Ramos (cell line): ENCODE data around the gene SULT1C4.
"Not testable (repeated sequence)": the region's sequence is repeated elsewhere in the genome, so short reads cannot be mapped to it uniquely, and the experiment has no call there.

Experiments used
- in situ Hi-C: fragments of 300-500 bp; cut with MboI; formaldehyde crosslinking; loops from one replicate; pipeline ENCODE4 v1.14.3; 2022; ENCODE audit warnings: low sequenced_read_pairs; ENCODE audit not compliant: unreplicated experiment

The SULT1C4 gene

DNA sequence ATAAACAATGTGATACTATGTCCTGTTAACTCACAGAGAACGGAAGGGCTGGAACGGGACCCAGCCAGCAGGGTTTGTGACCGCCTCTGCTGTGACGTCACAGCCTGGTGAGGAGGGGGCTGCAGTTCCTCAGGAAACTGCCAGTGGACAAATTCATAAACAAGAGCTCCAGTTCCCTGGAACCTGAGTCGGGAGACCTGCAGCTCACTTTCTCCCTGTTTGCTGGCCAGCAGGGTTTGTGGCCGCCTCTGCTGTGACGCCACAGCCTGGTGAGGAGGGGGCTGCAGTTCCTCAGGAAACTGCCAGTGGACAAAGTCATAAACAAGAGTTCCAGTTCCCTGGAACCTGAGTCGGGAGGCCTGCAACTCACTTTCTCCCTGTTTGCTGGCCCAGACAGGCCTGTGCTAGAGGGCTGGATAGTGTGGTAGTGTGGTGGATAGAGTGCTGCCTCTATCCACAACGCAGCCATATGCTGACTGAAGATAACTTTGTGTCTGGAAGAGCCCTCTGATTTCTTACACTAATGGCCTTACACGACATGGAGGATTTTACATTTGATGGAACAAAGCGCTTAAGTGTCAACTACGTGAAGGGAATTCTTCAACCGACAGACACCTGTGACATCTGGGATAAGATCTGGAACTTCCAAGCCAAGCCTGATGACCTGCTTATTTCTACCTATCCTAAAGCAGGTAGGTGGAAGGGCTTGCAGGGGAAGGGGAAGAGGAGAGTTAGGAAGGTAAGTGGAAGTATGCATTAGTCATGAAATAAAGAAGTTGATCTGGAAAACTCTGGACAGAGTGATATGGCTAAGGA is at the start of gene SULT1C4:
Gene SULT1C4 (plus strand): TSS at position 140 of the 816 bp plus-strand sequence. CDS start 384 bp downstream, at position 524.
- in situ Hi-C loops = no loop called here

DNA sequence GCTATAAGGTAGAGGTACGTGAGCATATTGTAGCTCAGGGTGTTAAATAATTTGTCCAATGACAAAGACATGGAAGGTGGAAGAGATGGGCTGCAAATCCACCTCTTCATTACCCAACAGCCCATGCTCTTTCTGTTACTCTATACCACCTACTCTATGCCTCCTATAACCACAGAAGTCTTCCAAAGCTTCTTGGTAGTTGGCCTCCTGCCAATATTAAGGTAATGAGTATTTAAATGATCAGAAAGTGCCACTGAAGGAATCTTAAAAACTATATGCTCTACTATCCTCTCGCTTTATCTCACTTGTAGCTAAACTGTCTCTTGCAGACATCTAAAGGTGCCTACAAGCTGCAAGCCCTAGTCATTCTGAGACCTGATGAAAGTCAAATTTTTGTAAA is 48.0 kb upstream of the SULT1C4 start:
- in situ Hi-C loops = no loop called here

DNA sequence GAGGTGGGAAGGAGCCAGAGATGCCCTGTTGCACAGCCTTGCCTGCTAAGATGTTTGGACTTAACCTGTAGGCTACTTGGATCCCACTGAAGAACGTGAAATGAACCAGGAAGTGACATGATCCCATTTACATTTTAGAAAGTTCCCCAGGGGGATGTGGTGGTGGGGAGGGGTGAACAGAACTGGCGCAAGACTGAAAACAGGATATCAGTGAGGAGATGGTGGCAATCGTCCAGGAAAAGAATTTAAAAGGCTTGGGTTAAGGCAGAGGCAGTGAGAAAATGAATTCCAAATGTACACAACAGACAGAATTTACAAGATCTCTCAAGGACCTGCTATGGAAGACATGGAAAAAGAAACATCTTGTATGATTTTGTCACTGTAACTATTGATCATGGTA is 46.8 kb upstream of the SULT1C4 start:
- in situ Hi-C loops = no loop called here

DNA sequence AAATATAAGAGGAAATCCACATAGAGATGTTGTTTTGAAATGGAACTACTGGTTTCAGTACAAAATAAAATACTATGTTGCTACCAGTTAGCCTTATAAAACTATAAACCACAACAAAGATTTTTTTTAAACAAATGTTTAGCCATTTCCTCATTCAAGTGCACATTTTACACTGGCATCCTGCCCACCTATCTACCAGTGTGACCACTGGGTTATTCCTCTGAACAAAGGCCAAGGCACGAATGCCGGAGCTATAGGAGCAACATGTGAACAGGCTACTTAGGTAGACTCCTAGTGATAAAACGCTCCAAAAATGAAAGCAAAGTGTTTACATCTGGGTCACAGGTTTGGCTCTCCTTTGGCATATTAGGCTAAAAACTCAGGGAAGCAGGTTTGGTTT is 31.8 kb upstream of the SULT1C4 start:
- in situ Hi-C loops = no loop called here

DNA sequence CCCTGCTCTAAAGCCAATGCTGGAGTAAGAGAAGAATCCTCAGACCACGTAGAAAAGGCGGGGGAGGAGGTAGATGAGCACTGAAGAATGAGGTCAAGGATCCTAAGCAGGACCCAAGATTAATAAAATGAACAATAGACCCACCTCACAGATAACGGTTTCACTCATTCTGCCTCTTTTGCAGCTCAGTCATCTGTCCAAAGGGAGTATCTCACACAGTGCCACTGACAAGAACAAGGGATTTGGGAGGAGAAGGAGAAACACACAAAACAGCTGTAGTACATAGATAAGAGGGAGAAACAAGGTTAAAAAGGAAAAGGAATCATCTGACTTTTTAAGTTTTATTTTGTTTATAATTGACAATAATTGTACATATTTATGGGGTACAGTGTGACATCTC is 30.9 kb upstream of the SULT1C4 start:
- in situ Hi-C loops = no loop called here

DNA sequence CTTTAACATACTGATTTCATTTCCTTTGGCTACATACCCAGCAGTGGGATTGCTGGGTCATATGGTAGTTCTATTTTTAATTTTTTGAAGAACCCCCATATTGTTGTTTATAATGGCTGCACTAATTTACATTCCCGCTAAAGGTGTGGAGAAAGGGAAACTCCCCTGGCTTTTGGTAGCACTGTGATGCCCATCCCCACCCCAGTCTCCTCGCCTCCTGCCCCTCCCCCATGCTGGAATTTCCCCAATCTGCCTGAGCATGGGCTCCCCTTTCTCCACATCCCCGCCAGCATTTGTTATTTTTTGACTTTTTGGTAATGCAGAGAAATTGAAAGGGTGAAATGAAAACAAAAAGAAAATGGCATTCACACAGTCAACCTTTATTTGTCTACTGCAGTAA is 30.0 kb upstream of the SULT1C4 start:
- in situ Hi-C loops = no loop called here

DNA sequence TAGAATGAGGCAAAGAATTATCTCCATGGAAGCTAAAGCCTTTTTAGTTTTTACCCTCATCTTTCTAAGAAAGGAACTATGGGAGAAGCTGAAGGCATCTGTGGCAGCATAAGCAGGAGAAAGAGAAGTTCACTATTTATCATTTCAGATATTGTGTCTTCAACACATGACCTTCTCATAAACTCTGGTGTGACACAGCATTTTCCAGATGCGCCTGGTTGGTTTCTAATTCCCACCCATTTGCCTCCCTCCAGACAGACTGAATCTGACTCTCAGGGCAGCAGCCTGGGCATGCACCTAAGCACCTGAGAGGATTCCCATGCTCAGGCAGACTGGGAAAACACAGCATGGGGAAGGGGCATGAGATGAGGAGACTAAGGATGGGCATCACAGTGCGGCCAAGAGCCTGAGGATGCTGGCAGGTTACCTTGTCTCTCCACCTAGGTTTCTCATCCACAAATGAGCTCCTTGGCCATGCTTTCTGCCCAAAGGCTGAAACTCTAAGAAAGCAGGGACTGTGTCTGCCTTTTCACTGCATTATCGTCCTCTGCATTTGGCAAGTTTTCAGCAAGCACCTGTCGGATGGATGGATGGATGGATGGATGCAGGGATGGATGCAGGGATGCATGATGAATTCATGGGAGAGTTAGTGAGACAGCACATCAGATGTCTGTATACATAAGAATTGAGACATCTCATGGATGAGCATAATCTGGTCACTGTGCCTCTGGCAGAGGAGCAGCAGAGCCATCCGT is 28.8 kb upstream of the SULT1C4 start:
- in situ Hi-C loops = no loop called here

DNA sequence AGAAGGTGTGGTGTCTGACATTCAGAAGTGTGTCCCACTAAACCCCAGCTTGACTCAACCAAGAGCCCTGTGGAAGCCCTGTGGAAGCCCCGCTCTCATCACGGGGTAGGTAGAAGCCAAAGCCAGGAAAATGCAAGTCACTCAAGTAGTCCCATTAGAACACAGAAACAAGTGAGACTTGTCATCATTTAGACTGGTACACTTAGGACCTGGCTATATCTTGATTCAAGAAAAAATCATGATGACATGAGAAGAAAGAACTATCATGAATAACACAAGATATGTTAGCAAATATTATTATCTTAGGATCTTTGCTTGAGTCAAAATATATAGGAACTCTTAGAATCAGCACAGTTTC is 28.2 kb upstream of the SULT1C4 start:
- in situ Hi-C loops = no loop called here

DNA sequence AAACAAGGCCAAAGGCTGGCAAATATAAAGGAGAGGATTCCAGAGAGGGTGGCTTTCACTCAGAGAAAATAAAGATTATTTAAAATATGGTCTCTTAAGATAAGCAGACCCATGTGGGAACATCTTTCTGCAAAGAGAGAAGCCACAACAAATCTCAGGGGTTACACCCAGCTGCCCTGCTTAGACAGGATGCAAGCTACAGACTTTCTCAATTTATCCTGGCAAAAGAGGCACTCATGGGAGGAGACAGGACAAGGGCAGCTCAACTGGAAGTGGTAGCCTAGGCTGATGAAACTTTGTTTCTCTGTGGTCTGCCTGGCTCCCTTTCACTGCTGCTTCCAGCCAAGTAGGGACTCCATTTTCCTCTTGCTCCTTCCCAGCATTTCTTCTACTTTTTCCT is 25.9 kb upstream of the SULT1C4 start:
- in situ Hi-C loops = no loop called here

DNA sequence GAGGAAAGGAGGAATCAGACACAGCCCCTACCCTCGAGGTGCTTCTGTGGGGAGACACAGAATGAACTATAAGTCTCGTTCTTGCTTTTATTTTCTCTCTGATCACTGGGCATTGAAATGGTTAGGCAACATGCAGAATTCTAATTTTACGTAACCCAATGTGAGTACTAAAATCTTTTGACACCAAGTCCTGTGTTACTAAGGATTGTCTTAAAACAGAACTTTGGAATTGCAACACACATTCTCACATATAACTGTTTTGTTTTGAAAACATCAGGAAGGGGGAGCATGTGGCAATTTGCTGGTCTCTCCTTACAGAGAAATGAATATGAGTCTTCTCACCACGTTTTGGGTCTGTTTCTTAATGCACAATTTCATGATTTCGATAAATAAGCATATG is 23.6 kb upstream of the SULT1C4 start:
- in situ Hi-C loops = no loop called here

DNA sequence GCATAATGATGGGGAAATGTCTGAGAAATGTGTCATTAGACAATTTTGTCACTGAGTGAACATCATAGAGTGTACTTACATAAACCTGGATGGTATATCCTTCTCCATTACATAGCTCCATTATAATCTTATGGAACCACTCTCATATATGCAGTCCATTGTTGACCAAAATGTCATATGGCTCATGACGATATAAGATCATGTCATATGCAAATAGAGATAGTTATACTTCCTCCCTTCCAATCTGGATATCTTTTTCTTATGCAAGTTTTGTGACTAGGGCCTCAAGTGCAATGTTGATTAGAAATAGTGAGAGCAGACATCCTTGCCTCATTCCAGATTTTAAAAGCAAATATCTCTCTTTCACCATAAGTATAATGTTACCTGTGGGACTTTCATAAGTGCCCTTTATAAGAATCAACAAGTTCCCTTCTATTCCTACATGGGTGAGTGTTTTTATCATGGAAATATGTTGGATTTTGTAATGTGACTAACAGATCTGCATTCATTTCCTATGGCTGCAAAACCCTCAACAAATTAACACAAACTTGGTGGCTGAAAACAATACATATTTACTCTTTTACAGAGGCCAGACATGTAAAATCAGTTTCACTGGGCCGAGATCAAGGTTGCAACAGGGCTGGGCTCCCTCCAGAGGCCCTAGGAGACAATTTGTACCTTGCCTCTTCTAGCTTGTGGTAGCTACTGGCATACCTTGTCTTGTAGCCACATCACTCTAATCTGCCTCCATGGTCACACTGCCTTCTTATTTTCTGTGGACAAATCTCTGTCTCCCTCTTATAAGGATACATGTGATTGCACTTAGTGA is 21.6 kb upstream of the SULT1C4 start:
- in situ Hi-C loops = no loop called here

DNA sequence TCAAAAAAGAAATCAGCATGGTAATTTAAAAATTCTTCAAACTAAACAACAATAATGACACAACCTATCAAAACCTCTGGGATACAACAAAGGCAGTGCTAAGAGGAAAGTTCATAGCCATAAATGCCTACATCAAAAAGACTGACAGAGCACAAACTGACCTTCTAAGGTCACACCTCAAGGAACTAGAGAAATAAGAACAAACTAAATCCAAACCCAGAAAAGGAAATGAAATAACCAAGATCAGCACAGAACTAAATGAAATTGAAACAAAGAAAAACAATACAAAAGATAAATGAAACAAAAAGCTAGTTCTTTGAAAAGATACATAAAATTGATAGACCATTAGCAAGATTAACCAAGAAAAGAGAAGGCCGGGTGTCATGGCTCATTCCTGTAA is 18.4 kb upstream of the SULT1C4 start:
- in situ Hi-C loops = not testable (repeated sequence)

DNA sequence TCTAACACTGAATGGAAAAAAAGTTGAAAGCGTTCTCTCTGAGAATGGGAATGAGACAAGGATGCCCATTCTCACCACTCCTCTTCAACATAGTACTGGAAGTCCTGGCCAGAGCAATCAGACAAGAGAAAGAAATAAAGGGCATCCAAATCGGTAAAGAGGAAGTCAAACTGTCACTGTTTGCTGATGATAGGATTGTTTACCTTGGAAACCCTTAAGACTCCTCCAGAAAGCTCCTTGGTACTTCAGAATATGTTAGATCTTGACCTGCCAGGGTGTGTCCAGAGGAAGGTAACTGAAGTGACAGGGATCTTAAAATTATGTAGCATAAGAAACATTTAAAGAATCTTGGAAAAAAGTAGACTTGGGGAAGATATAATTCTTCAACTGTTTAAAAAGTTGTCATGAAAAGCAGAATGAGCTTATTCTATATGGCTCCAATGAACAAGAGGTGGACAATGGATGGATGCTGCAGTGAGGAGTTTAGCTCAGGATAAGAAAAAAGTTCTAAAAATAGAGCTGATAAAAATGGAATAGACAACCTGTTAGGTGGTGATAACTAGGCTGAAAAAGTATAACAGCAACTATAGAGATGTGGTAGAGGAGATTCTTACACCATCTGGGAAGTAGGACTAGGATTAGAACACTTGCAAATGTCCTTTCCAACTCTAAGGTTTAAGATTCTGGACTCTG is 16.8 kb upstream of the SULT1C4 start:
- in situ Hi-C loops = no loop called here

DNA sequence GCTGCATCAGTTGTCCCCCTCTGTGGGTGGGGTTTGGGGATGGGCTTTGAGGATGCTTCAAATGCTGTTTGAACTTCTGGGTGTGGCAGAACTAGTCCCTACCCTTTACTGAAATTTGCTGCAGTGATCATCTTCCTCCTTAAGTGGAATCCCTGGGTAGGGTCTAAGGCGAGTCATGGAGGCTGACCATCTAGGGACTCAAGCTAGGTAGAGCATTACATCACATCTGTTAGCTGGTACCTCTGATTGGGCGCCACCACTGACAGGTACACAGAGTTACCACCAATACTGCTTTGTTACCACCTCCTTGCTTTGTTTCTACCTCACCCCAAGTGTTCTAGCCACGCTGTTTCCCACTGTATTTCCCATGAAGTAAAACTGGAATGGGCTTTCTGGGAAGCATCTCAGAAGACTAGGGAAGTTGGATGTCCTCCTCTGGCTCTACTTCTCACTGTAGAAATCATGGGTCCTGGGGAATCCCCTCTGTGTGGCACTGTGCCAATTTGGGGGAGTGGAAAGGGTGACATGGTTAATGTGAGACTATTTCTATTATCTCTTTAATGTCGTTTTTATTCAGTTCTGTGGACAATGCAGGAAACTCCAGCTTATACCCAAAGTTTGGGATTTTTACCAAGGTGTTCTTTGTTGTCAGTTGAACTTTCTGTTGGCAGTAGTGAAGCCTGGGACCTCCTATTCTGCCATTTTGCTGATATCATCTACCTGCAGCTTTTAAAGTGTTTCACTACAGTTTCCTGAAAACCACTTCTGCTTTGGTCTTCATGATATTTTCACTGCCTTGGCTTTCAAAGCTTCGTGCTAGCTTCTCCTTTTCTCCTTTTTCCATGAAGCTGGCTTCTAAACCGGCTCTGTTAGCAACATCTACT is 14.5 kb upstream of the SULT1C4 start:
- in situ Hi-C loops = no loop called here

DNA sequence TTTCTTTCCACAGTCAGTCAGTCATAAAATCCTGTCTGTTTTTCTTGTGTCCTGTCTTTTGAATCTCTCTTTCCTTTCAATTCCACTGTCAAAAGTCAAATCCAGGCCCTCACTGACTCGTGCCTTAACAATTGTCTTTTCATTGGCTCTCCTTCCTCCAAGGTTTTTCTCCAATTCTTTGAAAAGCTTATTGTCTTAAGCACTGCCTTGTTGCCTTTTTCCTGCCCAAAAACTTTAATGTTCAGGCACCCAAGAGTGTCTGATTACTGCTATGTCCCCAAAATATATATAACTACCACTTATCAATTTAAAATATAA is 13.9 kb upstream of the SULT1C4 start:
- in situ Hi-C loops = no loop called here

DNA sequence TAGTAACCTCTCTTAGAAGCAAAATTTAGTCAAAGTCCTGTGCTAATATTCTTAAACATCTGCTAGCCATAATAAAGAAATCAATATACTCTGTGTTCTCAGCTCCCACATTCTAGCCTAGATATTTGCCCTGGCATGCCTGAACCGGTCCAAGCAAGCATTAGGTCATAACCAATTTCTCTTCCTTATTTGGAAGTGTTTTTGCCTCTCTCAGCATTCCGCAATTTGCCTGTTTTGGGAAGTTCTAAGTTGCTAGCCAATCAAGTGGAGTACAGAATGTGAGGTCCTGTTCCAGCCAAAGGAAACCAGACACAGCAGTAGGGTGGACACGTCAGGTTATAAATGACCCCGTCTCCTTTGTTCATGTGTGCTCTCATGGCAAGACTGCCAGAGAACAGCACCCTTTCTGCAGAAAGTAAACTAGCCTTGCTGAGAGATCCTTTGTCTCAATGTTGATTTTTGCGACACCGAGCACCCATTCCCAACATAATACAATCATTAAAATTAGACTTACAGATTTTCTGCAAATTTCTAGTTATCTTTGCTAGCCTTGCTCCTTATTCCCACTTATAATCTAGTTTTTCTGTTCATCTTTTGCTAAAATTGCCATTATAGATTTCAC is 13.0 kb upstream of the SULT1C4 start:
- in situ Hi-C loops = no loop called here

DNA sequence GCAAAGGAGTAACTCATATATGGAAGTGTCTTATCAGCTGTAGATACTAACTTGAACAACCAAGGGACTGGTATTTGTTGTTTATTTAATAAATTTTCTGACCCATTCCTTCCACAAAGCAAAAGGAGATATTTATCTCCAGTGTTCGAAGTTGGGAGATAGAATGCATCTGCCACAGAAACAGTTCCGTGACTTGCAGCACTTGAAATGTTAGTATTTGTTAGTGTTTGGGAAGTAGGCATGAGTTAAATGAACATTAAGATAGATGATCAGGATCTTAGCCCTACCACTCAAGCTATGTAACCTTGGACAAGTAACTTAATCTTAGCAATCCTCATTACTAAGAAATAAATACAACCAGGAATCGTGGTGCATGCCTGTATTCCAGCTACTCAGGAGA is 12.1 kb upstream of the SULT1C4 start:
- in situ Hi-C loops = no loop called here

DNA sequence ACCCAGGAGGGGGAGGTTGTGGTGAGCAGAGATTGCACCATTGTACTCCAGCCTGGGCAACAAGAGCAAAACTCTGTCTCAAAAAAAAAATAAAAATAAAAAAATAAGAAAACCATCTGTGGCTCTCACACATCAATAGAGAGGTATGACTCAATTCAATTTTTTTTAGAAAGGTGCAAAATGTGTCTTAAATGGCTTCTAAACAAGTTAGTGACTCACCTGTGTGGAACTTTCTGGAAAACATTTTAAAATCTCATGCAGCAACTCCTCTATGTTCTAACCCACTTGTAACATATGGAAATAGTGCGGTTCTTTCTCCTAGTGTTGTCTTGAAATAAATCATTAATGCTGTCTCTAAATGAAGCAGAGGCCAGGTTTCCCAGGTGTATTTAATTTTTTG is 10.7 kb upstream of the SULT1C4 start:
- in situ Hi-C loops = no loop called here

DNA sequence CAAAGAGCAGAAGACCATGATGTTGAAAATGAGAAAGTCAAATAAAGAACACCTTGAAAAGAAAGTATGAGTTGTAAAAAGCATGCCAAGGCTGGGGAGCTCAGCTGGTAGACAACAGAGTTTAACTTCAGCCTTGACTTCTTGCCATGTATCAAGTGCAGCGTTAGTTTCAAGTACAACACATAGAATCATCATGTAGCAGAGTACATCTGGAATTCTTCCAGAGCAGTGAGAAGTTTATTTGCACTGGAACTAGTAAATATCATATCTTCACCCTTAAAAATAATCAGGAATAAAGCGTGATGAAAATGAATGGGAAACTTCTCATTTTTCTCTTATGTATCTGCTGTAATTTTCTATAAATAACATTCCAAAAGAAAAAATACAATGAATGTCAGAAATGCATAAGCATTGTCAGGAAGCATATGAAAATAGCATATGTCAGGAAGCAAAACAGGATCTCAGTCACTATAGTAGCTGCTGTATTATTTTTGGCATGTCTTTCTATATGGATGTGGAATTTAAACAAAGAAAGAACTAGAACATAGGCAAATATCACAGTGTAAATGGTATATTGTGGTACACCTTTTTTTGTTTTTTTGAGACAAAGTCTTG is 10.1 kb upstream of the SULT1C4 start:
- in situ Hi-C loops = no loop called here
